Ascending aorta (tissue), 2 donors: Measurements from ENCODE around the gene ODAM. TPM values are rescaled to one million over a fixed set of nuclear protein-coding genes. Genes with fewer than 3 reads are reported as not detected.

ENCODE experiments used
- DNase-seq, 2 donors: peaks; one replicate each; pipeline ENCODE4 v3.0.0-alpha.2; 2019; ENCODE audit warnings: low spot score in 2 of 2
- H3K27ac ChIP-seq, 2 donors: fragments of 200-600 bp; sonication (generic); one replicate each; pipeline ENCODE4 v1.5.1; 2016 to 2017; ENCODE audit warnings: mild to moderate bottlenecking in 1 of 2
- H3K27me3 ChIP-seq: fragments of 200-600 bp; sonication (generic); one replicate; pipeline ENCODE4 v1.5.1; 2017
- H3K36me3 ChIP-seq, 2 donors: fragments of 200-600 bp; sonication (generic); one replicate each; pipeline ENCODE4 v1.5.1; 2016
- H3K4me1 ChIP-seq, 2 donors: fragments of 200-600 bp; sonication (generic); one replicate each; pipeline ENCODE4 v1.5.1; 2016 to 2017; ENCODE audit warnings: mild to moderate bottlenecking in 1 of 2
- H3K4me3 ChIP-seq, 2 donors: fragments of 200-600 bp; sonication (generic); one replicate each; pipeline ENCODE4 v1.5.1; 2016 to 2017; ENCODE audit warnings: mild to moderate bottlenecking in 1 of 2
- H3K9me3 ChIP-seq, 2 donors: fragments of 200-600 bp; sonication (generic); one replicate each; pipeline ENCODE4 v1.5.1; 2016
- CTCF ChIP-seq, 3 experiments: fragments of 200-600 bp in 2 of 3; fragments of 450-650 bp in 1 of 3; sonication (generic) in 2 of 3; IDR thresholded peaks; one replicate each; pipeline ENCODE4 v1.5.1; 2016 to 2019; ENCODE audit warnings: antibody characterized with exemption in 3 of 3, mild to moderate bottlenecking in 1 of 3, moderate library complexity in 1 of 3
- intact Hi-C: fragments of 100-400 bp; cut with DNase I; formaldehyde crosslinking; loops from one replicate; pipeline ENCODE4 v1.15.1; 2023
- total RNA-seq: library from RNA; depleted of rRNA; stranded (reverse); fragments of >200 nt; gene quantifications from one replicate; pipeline ENCODE4 v1.1.0, GENCODE V29; 2016

Gene ODAM
- total RNA-seq, 1 donor from 2014 or later = not detected

- DNase-seq = no peak
- Histone ChIP-seq H3K27me3 (no peaks in the 10 kb centered on the region), H3K4me3 (no peak overlapping the region), H3K9me3 (no peaks in the 10 kb centered on the region), H3K4me1 (no peaks in the 10 kb centered on the region), H3K27ac (no peak overlapping the region), H3K36me3 (no peaks in the 10 kb centered on the region)
- TF ChIP-seq CTCF (IDR thresholded peaks at IDR 0.05) = no peak
- intact Hi-C loops = no loop called here
Measured at GRCh38 chr4:70177090-70177489, 18.4 kb upstream of the ODAM start.

GRCh38 chr4:70178075-70178660, 17.4 kb upstream of the ODAM start:
- H3K9me3 ChIP-seq = no peaks in the 10 kb centered on the region
- DNase-seq = no peak
- no peak overlapping the region for H3K4me3 ChIP-seq
- intact Hi-C loops = no loop called here
- H3K4me1 ChIP-seq = no peaks in the 10 kb centered on the region
- no peak overlapping the region for H3K27ac ChIP-seq
- H3K36me3 ChIP-seq = no peaks in the 10 kb centered on the region
- TF ChIP-seq CTCF (IDR thresholded peaks at IDR 0.05) = no peak
- H3K27me3 ChIP-seq = no peaks in the 10 kb centered on the region

- no peaks in the 10 kb centered on the region for H3K4me1 ChIP-seq
- no peaks in the 10 kb centered on the region for H3K9me3 ChIP-seq
- no peaks in the 10 kb centered on the region for H3K27me3 ChIP-seq
- TF ChIP-seq CTCF (IDR thresholded peaks at IDR 0.05) = no peak
- no peak for DNase-seq
- no peaks in the 10 kb centered on the region for H3K36me3 ChIP-seq
- no peak overlapping the region for H3K4me3 ChIP-seq
- no peak overlapping the region for H3K27ac ChIP-seq
- intact Hi-C loops = no loop called here
Measured at GRCh38 chr4:70179811-70180210, 15.7 kb upstream of the ODAM start.

- Histone ChIP-seq H3K27ac (no peak overlapping the region), H3K4me3 (no peak overlapping the region), H3K27me3 (no peaks in the 10 kb centered on the region), H3K36me3 (no peaks in the 10 kb centered on the region), H3K4me1 (no peaks in the 10 kb centered on the region), H3K9me3 (no peaks in the 10 kb centered on the region)
- TF ChIP-seq CTCF (IDR thresholded peaks at IDR 0.05) = no peak
- DNase-seq = no peak
- intact Hi-C loops = no loop called here
Measured at GRCh38 chr4:70181864-70182263, 13.7 kb upstream of the ODAM start.

- H3K36me3 ChIP-seq = no peaks in the 10 kb centered on the region
- no peak overlapping the region for H3K27ac ChIP-seq
- no peak overlapping the region for H3K4me3 ChIP-seq
- no peak for DNase-seq
- TF ChIP-seq CTCF (IDR thresholded peaks at IDR 0.05) = no peak
- H3K4me1 ChIP-seq = no peaks in the 10 kb centered on the region
- H3K9me3 ChIP-seq = no peaks in the 10 kb centered on the region
- intact Hi-C loops = no loop called here
- H3K27me3 ChIP-seq = no peaks in the 10 kb centered on the region
Measured at GRCh38 chr4:70182517-70183167, 12.9 kb upstream of the ODAM start.
